GM12891 (cell line): ENCODE data around the gene UNC50. TPM values are rescaled to one million over a fixed set of nuclear protein-coding genes. Genes with fewer than 3 reads are reported as not detected.

Source experiments
- DNase-seq: peaks from one replicate; pipeline ENCODE4 v3.0.0; 2011; ENCODE audit warnings: low spot score; ENCODE audit not compliant: insufficient read length
- FAIRE-seq: peaks from 2 replicates; lab custom pipeline; 2011; peaks lifted over from hg19 to GRCh38; lab: Jason Lieb, UNC
- PAX5 ChIP-seq: IDR thresholded peaks from 2 replicates; pipeline ENCODE4 v1.6.1; 2011; ENCODE audit warnings: low read length, moderate library complexity, mild to moderate bottlenecking; ENCODE audit not compliant: insufficient read depth, severe bottlenecking
- POLR2A ChIP-seq: IDR thresholded peaks from 2 replicates; pipeline ENCODE4 v1.6.1; 2011; ENCODE audit warnings: low read depth, low read length, control low read depth
- POLR2AphosphoS5 ChIP-seq: IDR thresholded peaks from 2 replicates; pipeline ENCODE4 v1.6.1; 2011; ENCODE audit warnings: low read depth, low read length, control low read depth
- POU2F2 ChIP-seq: IDR thresholded peaks from 2 replicates; pipeline ENCODE4 v1.6.1; 2011; ENCODE audit warnings: low read depth, mild to moderate bottlenecking, control low read depth, low read length, moderate library complexity
- SPI1 ChIP-seq: IDR thresholded peaks from 2 replicates; pipeline ENCODE4 v1.6.1; 2011; ENCODE audit warnings: low read depth, low read length, control low read depth
- TAF1 ChIP-seq: IDR thresholded peaks from 2 replicates; pipeline ENCODE4 v1.6.1; 2011; ENCODE audit warnings: low read depth, low read length, control low read depth
- polyA plus RNA-seq: library from polyadenylated mRNA; unstranded; fragments of >200 nt; gene quantifications from one replicate; pipeline ENCODE4 v1.2.1, GENCODE V29; 2012; ENCODE audit warnings: low read depth, missing spikeins, inconsistent platforms; ENCODE audit not compliant: missing spikeins

Gene UNC50, protein sequence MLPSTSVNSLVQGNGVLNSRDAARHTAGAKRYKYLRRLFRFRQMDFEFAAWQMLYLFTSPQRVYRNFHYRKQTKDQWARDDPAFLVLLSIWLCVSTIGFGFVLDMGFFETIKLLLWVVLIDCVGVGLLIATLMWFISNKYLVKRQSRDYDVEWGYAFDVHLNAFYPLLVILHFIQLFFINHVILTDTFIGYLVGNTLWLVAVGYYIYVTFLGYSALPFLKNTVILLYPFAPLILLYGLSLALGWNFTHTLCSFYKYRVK
- polyA plus RNA-seq: 26.4 TPM

DNA sequence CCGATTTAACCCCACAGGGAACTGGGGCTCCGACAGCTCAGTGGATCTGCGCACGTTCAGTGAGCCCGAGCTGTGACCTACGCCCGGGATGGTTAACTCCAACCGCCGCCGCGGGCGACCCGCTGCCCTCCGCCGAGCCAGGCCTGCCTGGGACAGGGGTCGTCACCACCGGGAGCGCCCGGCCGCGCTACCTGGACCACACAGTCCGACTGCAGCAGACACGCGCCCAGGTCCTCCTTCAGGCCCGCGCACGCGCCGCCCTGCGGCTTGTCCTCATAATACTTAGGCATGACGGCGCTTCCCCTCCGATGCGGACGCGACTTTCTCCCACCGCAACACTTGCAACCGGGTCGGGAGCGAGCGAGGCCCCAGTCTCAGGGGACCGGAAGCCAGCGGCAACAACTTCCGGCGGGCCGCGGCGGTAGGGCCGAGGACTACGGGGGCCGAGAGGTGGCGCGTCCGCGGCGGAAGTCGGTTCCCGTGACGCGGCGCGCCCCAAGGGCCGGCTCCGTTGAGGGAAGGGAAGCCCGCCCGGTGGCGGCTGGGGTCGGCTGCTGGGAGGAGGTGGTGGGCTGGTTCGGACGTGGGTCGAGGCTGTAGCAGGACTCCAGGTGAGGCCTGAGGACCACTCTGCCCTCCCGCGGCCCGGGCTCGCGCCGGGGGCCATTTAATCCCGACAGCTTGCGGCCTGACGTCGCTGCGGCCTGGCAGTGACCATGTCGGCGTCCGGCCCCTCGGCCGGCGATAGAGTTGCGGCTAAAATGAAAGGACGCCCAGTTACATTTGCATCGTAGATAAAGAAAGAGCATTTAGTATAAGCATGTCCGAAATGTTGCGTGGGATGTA lies at the start of gene UNC50, which contains the start of gene COA5:
TSS of gene UNC50 (plus strand) at position 474 of the 846 bp plus-strand sequence. CDS start 1,171 bp downstream, outside the sequence.
TSS of gene COA5 (minus strand) at position 397 of the 846 bp plus-strand sequence. CDS start at position 290, 107 bp downstream.
- TF ChIP-seq SPI1 (peak; percentile 54), PAX5 (peak; percentile 33), POLR2A (peak; percentile 92), POU2F2 (peak; percentile 30; the same call in 1 of the 2 replicates), TAF1 (peak; percentile 89), POLR2AphosphoS5 (peak; percentile 95)
- FAIRE-seq (peak; percentile 90), DNase-seq (peak; percentile 98)

DNA sequence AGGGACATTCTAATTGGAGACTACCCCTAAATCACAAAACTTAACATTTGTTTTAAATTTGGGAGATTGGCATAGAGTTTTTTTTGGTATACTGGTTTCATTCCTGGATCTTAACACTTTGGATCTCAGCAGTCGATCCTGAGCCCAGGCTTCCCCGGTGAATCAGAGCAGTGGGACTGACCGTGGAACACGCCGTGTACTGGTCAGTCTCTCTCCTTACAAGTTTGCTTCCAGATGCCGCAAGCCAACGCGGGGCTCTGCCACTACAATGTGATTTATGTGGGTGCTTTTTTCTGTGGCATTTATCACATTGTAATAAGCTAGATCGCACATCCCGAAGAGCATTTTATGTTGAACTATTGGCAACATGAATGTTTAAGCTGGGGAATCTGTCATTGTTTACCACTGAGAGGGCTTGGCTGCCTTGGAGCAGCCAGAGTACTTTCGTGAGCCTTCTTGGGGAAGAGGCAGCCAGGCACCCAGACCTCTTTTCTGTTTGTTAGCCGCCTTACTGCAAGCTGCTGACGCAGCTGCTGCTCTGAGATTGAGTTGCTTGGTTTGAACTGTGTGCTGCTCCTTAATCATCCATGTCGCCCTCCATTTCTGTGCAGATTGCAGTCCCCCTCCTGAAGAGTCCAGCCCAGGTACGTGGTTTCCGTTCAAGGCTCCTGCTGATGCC lies 49.4 kb upstream of the UNC50 start:
- FAIRE-seq (no peak), DNase-seq (no peak)
- no peak for TF ChIP-seq POLR2A
- TF ChIP-seq POLR2AphosphoS5: no peak
- TF ChIP-seq SPI1: no peak
- no peak for TF ChIP-seq POU2F2
- no peak for TF ChIP-seq PAX5
- no peak for TF ChIP-seq TAF1

DNA sequence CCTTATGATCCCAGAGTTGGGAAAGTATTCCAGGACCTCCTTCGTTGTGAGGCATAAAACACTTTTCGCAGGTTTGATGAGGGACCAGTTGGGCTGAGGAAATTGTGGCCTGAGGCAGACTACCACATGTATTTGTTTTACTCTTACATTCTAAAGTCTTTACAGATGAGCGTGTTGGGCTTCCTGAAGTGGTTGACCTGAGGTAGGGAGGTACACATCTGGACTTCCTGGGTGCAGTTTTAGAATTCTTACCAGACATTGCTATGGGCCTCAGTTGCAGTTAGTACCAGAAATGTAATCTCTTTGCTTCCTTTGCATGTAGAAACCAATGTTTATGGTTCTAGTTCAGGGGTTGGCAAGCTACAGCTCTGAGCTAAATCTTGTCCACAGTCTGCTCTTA lies 48.8 kb upstream of the UNC50 start:
- DNase-seq (no peak), FAIRE-seq (peak; percentile 79)
- no peak for TF ChIP-seq POU2F2
- no peak for TF ChIP-seq POLR2AphosphoS5
- no peak for TF ChIP-seq POLR2A
- no peak for TF ChIP-seq SPI1
- TF ChIP-seq TAF1: no peak
- TF ChIP-seq PAX5: no peak

DNA sequence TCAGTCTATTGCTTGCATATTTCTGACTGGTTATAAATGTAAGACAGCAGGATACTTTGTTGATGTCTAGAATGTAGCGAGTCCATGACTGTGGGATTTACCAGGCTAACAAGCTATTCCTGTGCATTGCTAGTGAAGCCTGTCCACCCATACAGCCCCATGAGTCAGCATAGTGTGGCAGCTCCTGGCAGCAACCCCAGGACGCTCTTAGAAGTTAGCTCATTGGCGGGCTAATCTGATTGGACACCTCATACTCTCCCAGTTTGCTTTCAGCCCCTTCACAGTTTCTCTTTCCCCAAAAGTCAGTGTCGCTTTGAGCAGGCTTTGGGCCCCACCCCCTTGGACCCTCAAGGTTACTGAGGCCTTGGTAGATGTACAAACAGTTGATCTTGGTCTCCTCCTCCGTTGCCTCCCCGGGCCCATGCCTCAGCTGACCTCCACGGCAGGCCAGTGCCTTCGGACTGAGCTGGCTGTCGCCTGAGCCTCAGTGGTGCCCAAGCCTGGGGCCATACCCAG lies 48.1 kb upstream of the UNC50 start:
- TF ChIP-seq POU2F2: no peak
- TF ChIP-seq PAX5: no peak
- no peak for TF ChIP-seq POLR2A
- TF ChIP-seq SPI1: no peak
- no peak for TF ChIP-seq POLR2AphosphoS5
- no peak for TF ChIP-seq TAF1
- FAIRE-seq: peak; percentile 41
- no peak for DNase-seq

DNA sequence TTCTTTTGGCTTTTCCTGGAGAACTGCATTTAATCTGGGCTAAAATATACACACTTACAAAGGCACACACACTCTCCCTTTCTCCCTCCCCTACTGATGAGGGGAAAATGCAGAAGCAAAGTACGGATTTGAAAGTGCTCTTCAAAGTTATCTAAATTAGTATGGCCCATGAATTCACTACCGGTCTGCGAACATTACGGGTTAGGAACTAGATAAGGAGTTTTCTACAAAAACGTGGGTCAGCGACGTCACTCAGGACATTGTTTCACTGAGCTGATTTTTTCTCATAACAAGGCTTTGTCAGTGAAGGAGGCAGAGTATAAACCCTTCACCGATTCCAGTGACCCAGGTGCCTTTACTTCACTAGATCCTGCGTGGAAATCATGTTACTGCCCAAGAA lies 47.4 kb upstream of the UNC50 start:
- no peak for FAIRE-seq

DNA sequence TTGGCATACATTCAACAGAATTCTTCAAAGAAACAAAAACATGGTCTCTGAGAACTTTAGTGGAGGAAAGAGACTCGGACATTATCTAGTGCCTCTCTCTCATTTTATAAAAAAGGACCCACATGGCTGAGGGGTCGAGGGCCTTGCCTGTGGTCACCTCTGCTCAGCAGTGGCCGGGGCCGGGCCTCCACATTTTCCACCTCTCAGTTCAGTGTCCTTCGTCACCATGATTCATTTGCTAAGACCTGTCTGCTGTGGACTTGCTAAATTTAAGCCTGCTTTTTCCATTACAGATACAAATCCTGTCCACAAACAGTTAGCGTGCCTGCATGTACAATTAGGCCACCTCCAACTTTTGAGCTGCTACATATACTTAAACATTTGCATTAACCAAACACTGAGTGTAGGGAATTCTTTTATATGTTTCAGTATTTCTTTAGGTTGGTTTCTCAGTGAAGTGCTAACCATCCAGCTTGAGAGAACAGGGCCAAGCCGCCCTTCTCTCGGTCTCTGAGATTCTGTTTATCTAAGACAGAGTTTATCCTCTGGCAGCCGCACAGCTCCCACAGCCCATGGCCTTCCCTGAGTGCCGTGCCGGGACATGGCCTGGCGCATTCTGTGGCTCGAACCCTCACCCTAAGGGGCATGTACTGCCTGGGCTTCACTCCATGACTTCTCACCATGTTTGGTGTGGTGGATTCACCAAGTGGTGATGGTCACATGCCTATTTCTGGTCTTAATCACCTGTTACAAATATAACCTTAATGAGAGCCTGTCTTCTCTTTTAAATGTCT lies 46.3 kb upstream of the UNC50 start:
- TF ChIP-seq SPI1: no peak
- no peak for TF ChIP-seq POLR2A
- no peak for TF ChIP-seq POLR2AphosphoS5
- no peak for TF ChIP-seq TAF1
- TF ChIP-seq PAX5: no peak
- TF ChIP-seq POU2F2: no peak
- DNase-seq: no peak
- FAIRE-seq: no peak

More for the DNA sequence above, 47.4 kb upstream of the UNC50 start:
- TF ChIP-seq POLR2AphosphoS5 (no peak), POU2F2 (no peak), POLR2A (no peak), PAX5 (no peak), TAF1 (no peak), SPI1 (no peak)
- DNase-seq: no peak

DNA sequence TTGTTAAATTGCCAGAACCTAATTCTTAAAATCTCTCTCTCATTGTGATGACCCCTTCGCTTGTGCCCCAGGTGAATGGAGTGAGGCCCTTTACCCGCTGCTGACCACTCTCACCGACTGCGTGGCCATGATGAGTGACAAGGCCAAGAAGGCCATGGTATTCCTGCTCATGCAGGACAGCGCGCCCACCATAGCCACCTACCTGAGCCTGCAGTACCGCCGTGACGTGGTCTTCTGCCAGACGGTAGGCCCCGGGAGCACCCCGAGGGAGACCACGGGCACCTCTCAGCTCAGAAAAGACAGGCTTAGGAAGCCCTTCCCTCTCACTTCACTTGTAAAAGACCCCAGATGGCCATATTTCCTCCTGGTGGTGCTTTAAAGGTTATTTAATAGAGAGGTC lies 45.0 kb upstream of the UNC50 start:
- TF ChIP-seq TAF1: no peak
- no peak for TF ChIP-seq POLR2AphosphoS5
- no peak for TF ChIP-seq POU2F2
- no peak for TF ChIP-seq SPI1
- TF ChIP-seq PAX5: no peak
- TF ChIP-seq POLR2A: no peak
- DNase-seq: no peak
- FAIRE-seq: no peak

DNA sequence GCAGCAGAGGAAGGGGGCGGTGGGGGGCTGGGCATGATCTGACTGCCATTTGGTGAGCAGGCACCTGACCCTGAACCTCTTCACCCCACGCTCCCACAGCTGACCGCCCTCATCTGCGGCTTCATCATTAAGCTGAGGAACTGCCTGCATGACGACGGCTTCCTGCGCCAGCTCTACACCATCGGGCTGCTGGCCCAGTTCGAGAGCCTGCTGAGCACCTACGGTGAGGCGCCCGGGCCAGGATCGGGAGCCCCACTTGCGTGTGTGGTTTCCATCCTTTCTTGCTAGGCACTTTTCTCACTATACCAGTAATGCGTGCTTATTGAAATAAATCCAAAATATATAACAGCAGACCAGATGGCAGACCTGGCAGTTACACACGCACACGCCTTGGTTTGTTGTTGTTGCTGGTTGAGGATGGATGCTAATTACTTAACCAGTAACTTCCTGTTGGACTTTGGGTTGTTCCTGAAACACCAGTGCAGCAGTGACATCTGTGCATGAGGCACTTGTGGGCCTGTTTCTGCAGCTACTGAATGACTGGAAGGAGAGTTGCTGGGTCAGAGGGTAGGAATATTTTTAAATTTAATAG lies 43.8 kb upstream of the UNC50 start:
- no peak for DNase-seq
- no peak for FAIRE-seq
- TF ChIP-seq SPI1: no peak
- TF ChIP-seq PAX5: no peak
- TF ChIP-seq POLR2AphosphoS5: no peak
- TF ChIP-seq POLR2A: no peak
- TF ChIP-seq TAF1: no peak
